ENCODE data around the gene EXT2. TPM values are rescaled to one million over a fixed set of nuclear protein-coding genes. Genes with fewer than 3 reads are reported as not detected.

Gene EXT2
- total RNA-seq, 4 donors from 2014 or later, result 19.0 to 53.2 (median 44.5) TPM

DNA sequence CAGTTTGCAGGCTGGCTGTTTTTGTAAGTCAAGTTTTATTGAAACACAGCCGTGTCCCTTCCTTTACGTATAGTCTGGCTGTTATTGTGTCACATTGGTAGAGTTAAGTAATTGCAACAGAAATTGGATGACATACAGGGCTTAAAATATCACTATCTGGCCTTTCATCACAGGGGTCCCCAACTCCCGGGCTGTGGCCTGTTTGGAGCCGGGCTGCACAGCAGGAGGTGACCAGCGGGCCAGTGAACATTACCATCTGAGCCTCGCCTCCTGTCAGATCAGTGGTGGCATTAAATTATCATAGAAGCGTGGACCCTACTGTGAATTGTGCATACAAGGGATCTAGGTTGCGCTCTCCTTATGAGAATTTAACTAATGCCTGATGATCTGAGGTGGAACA, 31.7 kb downstream of the EXT2 start:
- Histone ChIP-seq H3K27me3 (no peaks in the 10 kb centered on the region), H3K9me3 (no peaks in the 10 kb centered on the region), H3K36me3 (peaks cover 0 to 99% (median 19%) of the 10 kb centered on the region in 3 donors), H3K4me3 (no peak overlapping the region), H3K27ac (no peak overlapping the region), H3K4me1 (no peaks in the 10 kb centered on the region)
- TF ChIP-seq, protein P1, sequence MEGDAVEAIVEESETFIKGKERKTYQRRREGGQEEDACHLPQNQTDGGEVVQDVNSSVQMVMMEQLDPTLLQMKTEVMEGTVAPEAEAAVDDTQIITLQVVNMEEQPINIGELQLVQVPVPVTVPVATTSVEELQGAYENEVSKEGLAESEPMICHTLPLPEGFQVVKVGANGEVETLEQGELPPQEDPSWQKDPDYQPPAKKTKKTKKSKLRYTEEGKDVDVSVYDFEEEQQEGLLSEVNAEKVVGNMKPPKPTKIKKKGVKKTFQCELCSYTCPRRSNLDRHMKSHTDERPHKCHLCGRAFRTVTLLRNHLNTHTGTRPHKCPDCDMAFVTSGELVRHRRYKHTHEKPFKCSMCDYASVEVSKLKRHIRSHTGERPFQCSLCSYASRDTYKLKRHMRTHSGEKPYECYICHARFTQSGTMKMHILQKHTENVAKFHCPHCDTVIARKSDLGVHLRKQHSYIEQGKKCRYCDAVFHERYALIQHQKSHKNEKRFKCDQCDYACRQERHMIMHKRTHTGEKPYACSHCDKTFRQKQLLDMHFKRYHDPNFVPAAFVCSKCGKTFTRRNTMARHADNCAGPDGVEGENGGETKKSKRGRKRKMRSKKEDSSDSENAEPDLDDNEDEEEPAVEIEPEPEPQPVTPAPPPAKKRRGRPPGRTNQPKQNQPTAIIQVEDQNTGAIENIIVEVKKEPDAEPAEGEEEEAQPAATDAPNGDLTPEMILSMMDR (IDR thresholded peaks at IDR 0.05), result no peak
- TF ChIP-seq POLR2A (IDR thresholded peaks at IDR 0.05), result no peak
- intact Hi-C loops (cut with DNase I), result no loop called here
- no peak for DNase-seq
- WGBS, 2 donors, result 85 to 100% methylated on average over 2 to 7 of the region's 8 CpGs

DNA sequence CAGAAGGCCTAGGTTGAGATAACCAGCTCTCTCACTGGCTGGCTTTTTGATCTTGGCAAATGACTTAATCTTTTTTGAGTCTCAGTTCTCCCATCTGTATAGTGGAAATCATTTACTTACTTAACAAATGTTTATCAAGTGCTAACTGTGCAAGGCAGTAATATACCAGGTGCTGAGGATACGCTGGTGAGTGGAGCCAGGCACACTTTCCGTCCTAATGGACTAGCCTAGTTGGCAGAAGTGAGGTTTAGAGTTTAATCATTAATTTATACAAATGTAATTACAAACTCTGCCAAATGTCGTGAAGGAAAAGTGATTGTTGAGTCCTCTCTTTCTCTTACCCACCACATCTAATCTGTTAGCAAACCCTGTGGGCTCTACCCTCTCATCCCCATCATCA, 33.3 kb downstream of the EXT2 start:
- Histone ChIP-seq H3K36me3 (peaks cover 0 to 100% (median 19%) of the 10 kb centered on the region in 3 donors), H3K4me3 (no peak overlapping the region), H3K27ac (no peak overlapping the region), H3K4me1 (no peaks in the 10 kb centered on the region), H3K9me3 (no peaks in the 10 kb centered on the region), H3K27me3 (no peaks in the 10 kb centered on the region)
- WGBS, 2 donors, result 86 to 91% methylated on average over 3 of the region's 3 CpGs
- TF ChIP-seq, protein P1 (IDR thresholded peaks at IDR 0.05), result no peak
- no peak for TF ChIP-seq POLR2A (IDR thresholded peaks at IDR 0.05)
- DNase-seq, result no peak
- intact Hi-C loops (cut with DNase I), result no loop called here

DNA sequence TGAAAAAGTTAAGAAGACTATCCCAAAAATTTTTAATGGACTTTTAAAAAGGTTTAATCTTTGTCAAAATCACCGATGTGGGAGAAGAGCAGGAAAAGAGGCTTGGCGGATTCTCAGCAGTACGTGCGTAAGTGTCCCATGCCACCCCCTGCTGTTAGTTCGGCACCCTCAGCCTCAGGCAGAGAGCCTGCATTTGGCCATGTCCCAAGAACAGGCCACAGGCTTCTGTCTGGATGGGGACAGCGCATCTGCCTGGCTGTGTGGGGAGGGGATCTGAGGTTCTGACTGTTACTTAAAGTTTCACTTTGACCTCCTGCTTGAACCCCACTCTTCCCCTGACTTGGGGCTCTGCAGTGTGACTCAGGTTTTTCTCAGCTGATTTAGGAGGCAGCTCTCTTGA, 35.3 kb downstream of the EXT2 start:
- no peak overlapping the region for H3K27ac ChIP-seq
- peaks cover 0 to 100% (median 19%) of the 10 kb centered on the region in 3 donors for H3K36me3 ChIP-seq
- TF ChIP-seq POLR2A (IDR thresholded peaks at IDR 0.05), result no peak
- TF ChIP-seq, protein P1 (IDR thresholded peaks at IDR 0.05), result no peak
- no peak overlapping the region for H3K4me3 ChIP-seq
- no peaks in the 10 kb centered on the region for H3K27me3 ChIP-seq
- no peak for DNase-seq
- WGBS, 2 donors, result 82 to 84% methylated on average over 6 of the region's 6 CpGs
- H3K9me3 ChIP-seq, result no peaks in the 10 kb centered on the region
- H3K4me1 ChIP-seq, result no peaks in the 10 kb centered on the region
- intact Hi-C loops (cut with DNase I), result no loop called here

DNA sequence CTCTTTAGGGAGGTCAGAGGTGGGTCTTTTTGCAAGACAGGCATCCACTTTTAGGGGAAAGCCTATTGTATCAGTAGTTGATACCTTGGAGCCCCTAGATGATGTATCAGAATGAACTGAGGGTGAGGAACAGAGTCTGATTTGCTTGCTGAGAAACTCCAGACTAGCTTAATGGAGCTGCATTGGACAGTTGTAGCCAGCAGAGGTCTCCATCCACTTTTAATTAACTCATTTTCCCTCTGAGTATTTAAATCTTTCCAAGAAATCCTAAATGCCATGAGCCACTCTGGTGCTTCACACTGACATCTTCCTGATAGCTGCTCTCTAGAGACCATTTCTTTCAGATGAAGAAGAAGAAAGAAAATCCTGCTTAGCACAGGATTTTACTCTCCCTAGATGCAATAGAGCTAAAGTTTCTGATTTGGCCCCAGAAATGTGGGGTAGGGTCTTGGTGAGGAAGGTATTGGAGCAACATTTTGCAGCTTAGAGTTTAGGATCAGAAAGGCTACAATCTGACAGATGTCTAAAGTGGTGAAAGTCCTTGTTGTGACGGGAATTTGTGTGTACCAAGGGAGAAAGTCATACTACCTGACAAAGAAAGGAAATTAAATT, 38.0 kb downstream of the EXT2 start:
- Histone ChIP-seq H3K36me3 (peaks cover 0 to 82% (median 1%) of the 10 kb centered on the region in 3 donors), H3K27me3 (no peaks in the 10 kb centered on the region), H3K9me3 (no peaks in the 10 kb centered on the region), H3K4me1 (no peaks in the 10 kb centered on the region), H3K27ac (no peak overlapping the region), H3K4me3 (no peak overlapping the region)
- intact Hi-C loops (cut with DNase I), result no loop called here
- TF ChIP-seq, protein P1 (IDR thresholded peaks at IDR 0.05), result peak in 5 of 6 experiments; percentile 26 to 55 (median 38)
- no peak for TF ChIP-seq POLR2A (IDR thresholded peaks at IDR 0.05)
- WGBS, 2 donors, result 81 to 100% methylated on average over 1 of the region's 1 CpG
- DNase-seq, result no peak

DNA sequence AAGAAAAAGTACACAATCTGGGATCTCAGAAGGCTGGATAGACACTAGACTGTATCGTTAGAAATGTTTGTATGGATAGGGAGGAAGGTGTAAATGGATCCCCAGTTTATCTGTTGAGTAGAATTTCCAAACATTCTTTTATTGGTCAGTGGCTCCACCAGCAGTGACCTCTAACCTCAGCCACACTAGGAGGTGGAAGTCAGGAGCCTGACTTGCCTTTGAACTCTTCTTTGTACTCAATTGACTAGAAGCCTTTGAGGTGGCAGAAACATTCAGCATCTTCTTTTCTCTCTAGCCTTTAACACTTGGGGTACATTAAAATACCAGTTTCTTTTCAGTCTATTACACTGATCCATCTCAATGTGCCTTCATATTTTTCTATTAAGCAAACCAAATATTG, 39.1 kb downstream of the EXT2 start:
- Histone ChIP-seq H3K4me3 (no peak overlapping the region), H3K4me1 (no peaks in the 10 kb centered on the region), H3K9me3 (no peaks in the 10 kb centered on the region), H3K36me3 (peaks cover 0 to 70% (median 0%) of the 10 kb centered on the region in 3 donors), H3K27me3 (no peaks in the 10 kb centered on the region), H3K27ac (no peak overlapping the region)
- no peak for TF ChIP-seq POLR2A (IDR thresholded peaks at IDR 0.05)
- TF ChIP-seq, protein P1 (IDR thresholded peaks at IDR 0.05), result no peak
- intact Hi-C loops (cut with DNase I), result no loop called here
- WGBS, 2 donors, result 92 to 93% methylated on average over 1 of the region's 1 CpG
- no peak for DNase-seq
